Suprapubic skin (tissue), 4 donors: ENCODE data around the gene PLA2G3. TPM values are rescaled to one million over a fixed set of nuclear protein-coding genes. Genes with fewer than 3 reads are reported as not detected.

ENCODE experiments used
- DNase-seq, 2 donors: peaks; one replicate each; pipeline ENCODE4 v3.0.0-alpha.2; 2019; ENCODE audit warnings: low spot score in 2 of 2
- H3K27ac ChIP-seq: fragments of 200-600 bp; sonication (generic); one replicate; pipeline ENCODE4 v1.5.1; 2019
- H3K27me3 ChIP-seq: fragments of 200-600 bp; sonication (generic); one replicate; pipeline ENCODE4 v1.5.1; 2019
- H3K36me3 ChIP-seq: fragments of 200-600 bp; sonication (generic); one replicate; pipeline ENCODE4 v1.5.1; 2019
- H3K4me1 ChIP-seq: fragments of 200-600 bp; sonication (generic); one replicate; pipeline ENCODE4 v1.5.1; 2019
- H3K4me3 ChIP-seq: fragments of 200-600 bp; sonication (generic); one replicate; pipeline ENCODE4 v1.5.1; 2019; ENCODE audit warnings: mild to moderate bottlenecking
- H3K9me3 ChIP-seq: fragments of 200-600 bp; sonication (generic); one replicate; pipeline ENCODE4 v1.5.1; 2019
- CTCF ChIP-seq, 2 donors: fragments of 200-600 bp in 1 of 2; fragments of 450-650 bp in 1 of 2; sonication (generic) in 1 of 2; IDR thresholded peaks; one replicate each; pipeline ENCODE4 v1.5.1; 2016 to 2019; ENCODE audit warnings: antibody characterized with exemption in 2 of 2, mild to moderate bottlenecking in 1 of 2, moderate library complexity in 1 of 2
- EP300 ChIP-seq: sonication (generic); formaldehyde crosslinking; IDR thresholded peaks from one replicate; pipeline ENCODE4 v1.6.1; 2017; ENCODE audit warnings: antibody characterized with exemption
- POLR2A ChIP-seq, 2 donors: fragments of 450-650 bp; IDR thresholded peaks; one replicate each; pipeline ENCODE4 v1.6.1; 2017; ENCODE audit warnings: antibody characterized with exemption in 2 of 2, mild to moderate bottlenecking in 2 of 2, moderate library complexity in 2 of 2
- POLR2AphosphoS5 ChIP-seq, 3 donors: sonication (generic); formaldehyde crosslinking; IDR thresholded peaks; one replicate each; pipeline ENCODE4 v1.6.1; 2017; ENCODE audit warnings: antibody characterized with exemption in 3 of 3
- WGBS: methylation state at CpG from one replicate; pipeline ENCODE4 v1.1.5; 2018; 5-methylcytosine and 5-hydroxymethylcytosine counted together
- total RNA-seq, 4 donors: library from RNA; depleted of rRNA; stranded (reverse); fragments of >200 nt; gene quantifications; one replicate each; pipeline ENCODE4 v1.1.0, GENCODE V29; 2016

PLA2G3 gene
- total RNA-seq, 4 donors from 2014 or later, result 3.1 to 9.5 (median 7.6) TPM

DNA sequence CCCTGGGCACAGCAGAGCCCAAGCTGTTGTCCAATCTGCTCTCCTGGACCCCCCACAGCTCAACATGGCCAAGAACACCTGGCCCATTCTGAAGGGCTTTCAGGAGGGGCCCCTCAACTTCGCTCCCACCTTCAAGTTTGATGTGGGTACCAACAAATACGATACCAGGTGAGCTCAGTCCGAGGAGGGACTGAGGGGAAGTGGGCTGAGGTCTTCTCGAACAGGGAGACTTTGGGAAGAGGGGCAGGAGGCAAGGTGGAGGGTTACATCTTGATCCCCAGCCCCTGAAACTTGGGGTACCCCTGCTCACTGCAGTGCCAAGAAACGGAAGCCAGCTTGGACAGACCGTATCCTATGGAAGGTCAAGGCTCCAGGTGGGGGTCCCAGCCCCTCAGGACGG lies 12.2 kb downstream of the PLA2G3 start:
- Histone ChIP-seq H3K27ac (no peak overlapping the region), H3K4me1 (peaks cover 9% of the 10 kb centered on the region), H3K27me3 (no peaks in the 10 kb centered on the region), H3K4me3 (no peak overlapping the region), H3K36me3 (no peaks in the 10 kb centered on the region), H3K9me3 (no peaks in the 10 kb centered on the region)
- TF ChIP-seq POLR2A (IDR thresholded peaks at IDR 0.05) (no peak), POLR2AphosphoS5 (IDR thresholded peaks at IDR 0.05) (no peak), EP300 (no peak), CTCF (IDR thresholded peaks at IDR 0.05) (no peak)
- no peak for DNase-seq
- 92% methylated on average over 7 of the region's 7 CpGs for WGBS

DNA sequence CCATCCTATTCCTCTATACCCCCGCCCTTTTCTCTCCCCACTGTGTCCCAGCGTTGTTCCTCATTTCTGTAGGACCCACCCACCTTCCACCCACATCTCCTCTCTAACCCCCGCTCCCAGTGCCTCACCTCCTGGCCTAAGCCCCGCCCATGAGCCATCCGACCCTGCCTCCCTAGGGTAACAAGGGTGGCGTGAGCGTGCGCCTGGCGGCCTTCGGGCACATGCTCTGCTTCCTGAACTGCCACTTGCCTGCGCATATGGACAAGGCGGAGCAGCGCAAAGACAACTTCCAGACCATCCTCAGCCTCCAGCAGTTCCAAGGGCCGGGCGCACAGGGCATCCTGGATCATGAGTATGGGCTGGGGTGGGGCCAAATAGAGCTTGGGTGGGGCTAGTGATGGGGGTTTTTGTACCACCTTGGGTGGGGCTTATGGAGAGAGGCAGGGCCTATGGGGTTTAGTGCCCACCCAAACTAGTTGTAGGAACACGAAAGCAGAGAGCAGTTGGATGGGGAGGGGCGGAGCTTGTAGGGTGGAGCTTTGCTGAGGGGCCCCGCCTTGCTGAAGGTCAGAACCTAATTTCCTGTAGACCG lies 13.0 kb downstream of the PLA2G3 start:
- Histone ChIP-seq H3K4me1 (peaks cover 18% of the 10 kb centered on the region), H3K9me3 (no peaks in the 10 kb centered on the region), H3K27me3 (no peaks in the 10 kb centered on the region), H3K36me3 (no peaks in the 10 kb centered on the region), H3K4me3 (no peak overlapping the region), H3K27ac (no peak overlapping the region)
- WGBS, result 54% methylated on average over 14 of the region's 19 CpGs
- no peak for DNase-seq
- no peak for TF ChIP-seq POLR2AphosphoS5 (IDR thresholded peaks at IDR 0.05)
- TF ChIP-seq CTCF (IDR thresholded peaks at IDR 0.05), result no peak
- TF ChIP-seq POLR2A (IDR thresholded peaks at IDR 0.05), result no peak
- no peak for TF ChIP-seq EP300

- Histone ChIP-seq H3K36me3 (no peaks in the 10 kb centered on the region), H3K27ac (no peak overlapping the region), H3K4me3 (no peak overlapping the region), H3K27me3 (no peaks in the 10 kb centered on the region), H3K4me1 (peaks cover 22% of the 10 kb centered on the region), H3K9me3 (no peaks in the 10 kb centered on the region)
- no peak for DNase-seq
- TF ChIP-seq EP300 (no peak), CTCF (IDR thresholded peaks at IDR 0.05) (no peak), POLR2AphosphoS5 (IDR thresholded peaks at IDR 0.05) (no peak), POLR2A (IDR thresholded peaks at IDR 0.05) (no peak)
- 69% methylated on average over 4 of the region's 13 CpGs for WGBS
These were observed 13.5 kb downstream of the PLA2G3 start for GRCh38 chr22:31126869-31127175.

DNA sequence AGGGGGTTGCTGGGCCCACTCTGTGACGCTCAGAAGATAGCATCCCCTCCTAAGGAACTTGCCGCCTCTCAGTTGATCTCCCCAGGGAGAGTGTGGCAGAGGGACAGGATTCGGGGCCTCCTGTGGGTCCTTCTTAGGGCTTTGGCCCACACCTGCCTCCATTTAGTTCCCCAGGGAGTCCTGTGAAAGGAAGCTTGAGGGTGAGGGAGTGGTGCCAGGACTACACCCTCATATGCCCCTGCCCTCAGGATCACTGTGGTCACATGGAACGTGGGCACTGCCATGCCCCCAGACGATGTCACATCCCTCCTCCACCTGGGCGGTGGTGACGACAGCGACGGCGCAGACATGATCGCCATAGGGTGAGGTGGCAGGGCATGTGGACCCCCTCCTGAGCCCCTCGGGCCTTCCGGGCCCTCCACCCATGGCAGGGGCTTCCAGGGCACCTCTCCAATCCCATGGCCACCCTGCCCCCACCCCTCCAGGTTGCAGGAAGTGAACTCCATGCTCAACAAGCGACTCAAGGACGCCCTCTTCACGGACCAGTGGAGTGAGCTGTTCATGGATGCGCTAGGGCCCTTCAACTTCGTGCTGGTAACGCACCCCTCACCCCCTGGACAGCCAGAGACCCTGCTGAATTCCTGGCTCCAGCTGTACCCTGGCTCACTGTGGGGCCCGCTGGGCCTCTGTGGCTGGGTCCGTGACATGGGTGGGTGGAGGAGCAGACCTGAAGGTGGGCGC lies 14.0 kb downstream of the PLA2G3 start:
- H3K27me3 ChIP-seq, result no peaks in the 10 kb centered on the region
- no peak overlapping the region for H3K4me3 ChIP-seq
- H3K9me3 ChIP-seq, result no peaks in the 10 kb centered on the region
- H3K36me3 ChIP-seq, result no peaks in the 10 kb centered on the region
- TF ChIP-seq POLR2AphosphoS5 (IDR thresholded peaks at IDR 0.05), result no peak
- TF ChIP-seq CTCF (IDR thresholded peaks at IDR 0.05), result no peak
- no peak for TF ChIP-seq EP300
- TF ChIP-seq POLR2A (IDR thresholded peaks at IDR 0.05), result no peak
- H3K4me1 ChIP-seq, result peaks cover 20% of the 10 kb centered on the region
- 95% methylated on average over 13 of the region's 22 CpGs for WGBS
- no peak overlapping the region for H3K27ac ChIP-seq
- DNase-seq, result no peak

GRCh38 chr22:31125521-31126117 lies 14.7 kb downstream of the PLA2G3 start:
- DNase-seq, result no peak

More at GRCh38 chr22:31125521-31126117, 14.7 kb downstream of the PLA2G3 start:
- H3K27me3 ChIP-seq, result no peaks in the 10 kb centered on the region
- H3K4me3 ChIP-seq, result no peak overlapping the region
- no peak overlapping the region for H3K27ac ChIP-seq
- peaks cover 20% of the 10 kb centered on the region for H3K4me1 ChIP-seq
- no peaks in the 10 kb centered on the region for H3K36me3 ChIP-seq
- H3K9me3 ChIP-seq, result no peaks in the 10 kb centered on the region
- WGBS, result 85% methylated on average over 12 of the region's 12 CpGs
- TF ChIP-seq EP300, result no peak
- TF ChIP-seq CTCF (IDR thresholded peaks at IDR 0.05), result no peak
- TF ChIP-seq POLR2AphosphoS5 (IDR thresholded peaks at IDR 0.05), result no peak
- TF ChIP-seq POLR2A (IDR thresholded peaks at IDR 0.05), result no peak
